ENCODE results near the gene SEC31B. TPM values are rescaled to one million over a fixed set of nuclear protein-coding genes. Genes with fewer than 3 reads are reported as not detected.

Gene SEC31B
- total and polyA plus RNA-seq, 2 donors from 2014 or later = 5.6 to 10.6 TPM

DNA sequence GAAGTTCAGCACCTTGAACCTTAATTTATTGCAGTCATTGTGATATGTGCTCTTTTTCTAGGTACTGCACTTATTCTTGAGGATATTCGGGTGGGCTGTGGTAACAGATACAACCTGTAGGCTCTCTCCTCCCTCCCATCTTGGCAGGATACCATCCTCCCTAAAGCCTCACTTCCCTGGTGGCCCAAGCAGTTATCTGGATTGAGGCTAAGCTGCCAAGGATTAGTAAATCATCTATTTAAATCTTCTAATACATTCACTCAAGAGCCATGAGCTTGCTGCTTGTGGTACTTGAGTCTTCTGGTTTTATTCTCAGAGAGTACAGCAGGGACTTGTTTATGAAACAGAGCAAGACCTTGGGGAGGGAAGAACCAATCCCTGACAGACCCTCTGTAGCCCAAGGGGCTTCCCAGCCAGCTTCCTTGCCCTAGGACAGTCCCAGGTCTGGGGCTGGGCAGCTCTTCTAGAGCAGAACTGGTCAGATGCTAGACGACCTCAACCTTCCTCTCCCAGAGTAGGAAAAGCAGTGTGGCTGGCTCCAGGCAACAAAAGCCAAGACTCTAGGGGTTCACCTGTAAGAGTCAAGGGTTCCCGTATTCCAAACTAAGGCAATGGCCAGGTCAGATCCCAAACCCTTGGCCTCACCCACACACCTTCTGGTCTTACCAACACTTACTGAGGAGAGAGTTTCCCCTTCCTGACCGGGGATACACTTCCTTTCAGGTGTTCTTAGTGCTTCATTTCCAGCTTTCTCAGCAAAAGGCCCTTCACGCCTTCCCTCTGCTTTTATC is 35.6 kb downstream of the SEC31B start:
- Histone ChIP-seq H3K4me1 (ENCODE audit: control insufficient read depth in 2 of 3, insufficient read depth in 2 of 3, low read depth in 1 of 3, low read length in 3 of 3) (peaks cover 0 to 12% (median 0%) of the 10 kb centered on the region in 3 donors), H3K27ac (ENCODE audit: low read depth in 2 of 2, low read length in 2 of 2) (no peak overlapping the region), H3K4me3 (ENCODE audit: low read length in 3 of 3) (no peak overlapping the region), H3K9me3 (ENCODE audit: control insufficient read depth in 2 of 3, insufficient read depth in 1 of 3, low read length in 3 of 3) (no peaks in the 10 kb centered on the region), H3K9ac (ENCODE audit: low read length in 3 of 3) (no peak overlapping the region), H3K27me3 (ENCODE audit: control insufficient read depth, insufficient read depth, low read length) (peaks cover 11% of the 10 kb centered on the region), H3K36me3 (ENCODE audit: control insufficient read depth in 2 of 3, insufficient read depth in 3 of 3, low read length in 3 of 3) (peaks cover 0 to 6% (median 3%) of the 10 kb centered on the region in 3 donors)
- FAIRE-seq = no peak
- no peak for DNase-seq
- no peak for TF ChIP-seq CTCF (IDR thresholded peaks at IDR 0.05; ENCODE audit: borderline replicate concordance, extremely low read depth, insufficient read depth)
- intact Hi-C loops (cut with DNase I) = no loop called here

- FAIRE-seq (no peak), DNase-seq (peak in 1 of 5 donors; percentile 39)
- no peaks in the 10 kb centered on the region for H3K36me3 ChIP-seq (ENCODE audit: control insufficient read depth in 2 of 3, insufficient read depth in 3 of 3, low read length in 3 of 3)
- peak overlapping the region in 1 of 3 donors; percentile 4 for H3K9ac ChIP-seq (ENCODE audit: low read length in 3 of 3)
- no peak overlapping the region for H3K27ac ChIP-seq (ENCODE audit: low read depth in 2 of 2, low read length in 2 of 2)
- no peaks in the 10 kb centered on the region for H3K9me3 ChIP-seq (ENCODE audit: control insufficient read depth in 2 of 3, insufficient read depth in 1 of 3, low read length in 3 of 3)
- peaks cover 15% of the 10 kb centered on the region for H3K27me3 ChIP-seq (ENCODE audit: control insufficient read depth, insufficient read depth, low read length)
- H3K4me1 ChIP-seq (ENCODE audit: control insufficient read depth in 2 of 3, insufficient read depth in 2 of 3, low read depth in 1 of 3, low read length in 3 of 3) = peaks cover 0 to 12% (median 0%) of the 10 kb centered on the region in 3 donors
- intact Hi-C loops (cut with DNase I) = no loop called here
- no peak for TF ChIP-seq CTCF (IDR thresholded peaks at IDR 0.05; ENCODE audit: borderline replicate concordance, extremely low read depth, insufficient read depth)
- H3K4me3 ChIP-seq (ENCODE audit: low read length in 3 of 3) = peak overlapping the region in 1 of 3 donors; percentile 60
Measured at GRCh38 chr10:100482834-100483185, 36.9 kb downstream of the SEC31B start.

DNA sequence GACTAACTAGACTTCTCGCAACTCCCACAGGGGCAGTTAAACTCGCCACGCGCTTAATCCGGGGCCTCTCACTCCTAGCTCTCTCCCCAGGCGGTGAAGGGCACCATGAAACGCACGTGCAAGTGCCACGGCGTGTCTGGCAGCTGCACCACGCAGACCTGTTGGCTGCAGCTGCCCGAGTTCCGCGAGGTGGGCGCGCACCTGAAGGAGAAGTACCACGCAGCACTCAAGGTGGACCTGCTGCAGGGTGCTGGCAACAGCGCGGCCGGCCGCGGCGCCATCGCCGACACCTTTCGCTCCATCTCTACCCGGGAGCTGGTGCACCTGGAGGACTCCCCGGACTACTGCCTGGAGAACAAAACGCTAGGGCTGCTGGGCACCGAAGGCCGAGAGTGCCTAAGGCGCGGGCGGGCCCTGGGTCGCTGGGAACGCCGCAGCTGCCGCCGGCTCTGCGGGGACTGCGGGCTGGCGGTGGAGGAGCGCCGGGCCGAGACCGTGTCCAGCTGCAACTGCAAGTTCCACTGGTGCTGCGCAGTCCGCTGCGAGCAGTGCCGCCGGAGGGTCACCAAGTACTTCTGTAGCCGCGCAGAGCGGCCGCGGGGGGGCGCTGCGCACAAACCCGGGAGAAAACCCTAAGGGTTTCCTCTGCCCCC is 37.4 kb downstream of the SEC31B start:
- Histone ChIP-seq H3K36me3 (ENCODE audit: control insufficient read depth in 2 of 3, insufficient read depth in 3 of 3, low read length in 3 of 3) (no peaks in the 10 kb centered on the region), H3K27ac (ENCODE audit: low read depth in 2 of 2, low read length in 2 of 2) (no peak overlapping the region), H3K9me3 (ENCODE audit: control insufficient read depth in 2 of 3, insufficient read depth in 1 of 3, low read length in 3 of 3) (no peaks in the 10 kb centered on the region), H3K4me3 (ENCODE audit: low read length in 3 of 3) (peak overlapping the region; percentile 22 to 61 (median 60)), H3K9ac (ENCODE audit: low read length in 3 of 3) (peak overlapping the region in 1 of 3 donors; percentile 16), H3K27me3 (ENCODE audit: control insufficient read depth, insufficient read depth, low read length) (peaks cover 15% of the 10 kb centered on the region), H3K4me1 (ENCODE audit: control insufficient read depth in 2 of 3, insufficient read depth in 2 of 3, low read depth in 1 of 3, low read length in 3 of 3) (peaks cover 0 to 12% (median 0%) of the 10 kb centered on the region in 3 donors)
- DNase-seq = peak; percentile 85 to 93 (median 90)
- intact Hi-C loops (cut with DNase I) = no loop called here
- no peak for FAIRE-seq
- TF ChIP-seq CTCF (IDR thresholded peaks at IDR 0.05; ENCODE audit: borderline replicate concordance, extremely low read depth, insufficient read depth) = peak; percentile 75

All from kidney (tissue), 14 donors.